Thoracic aorta (tissue), 2 donors: Measurements from ENCODE around the gene NAIF1. TPM values are rescaled to one million over a fixed set of nuclear protein-coding genes. Genes with fewer than 3 reads are reported as not detected.

ENCODE experiments used
- ATAC-seq: fragments of 150-250 bp; one replicate; pipeline ENCODE4 v1.8.0; 2017; ENCODE audit warnings: low read depth; ENCODE audit not compliant: insufficient number of reproducible peaks, low FRiP score
- DNase-seq: peaks from one replicate; pipeline ENCODE4 v3.0.0-alpha.2; 2020; ENCODE audit warnings: low spot score
- H3K27ac ChIP-seq, 2 donors: fragments of 200-600 bp; sonication (generic); 1 replicate in 1 of 2; 2 replicates in 1 of 2; pipeline ENCODE4 v1.5.1; 2016; ENCODE audit warnings: mild to moderate bottlenecking in 2 of 2, moderate library complexity in 2 of 2
- H3K27me3 ChIP-seq: fragments of 200-600 bp; sonication (generic); replicated peaks from 2 replicates; pipeline ENCODE4 v1.6.0; 2016; ENCODE audit warnings: mild to moderate bottlenecking; ENCODE audit not compliant: insufficient read depth
- H3K36me3 ChIP-seq: fragments of 200-600 bp; sonication (generic); one replicate; pipeline ENCODE4 v1.5.1; 2016
- H3K4me1 ChIP-seq, 2 donors: fragments of 200-600 bp; sonication (generic); 1 replicate in 1 of 2; 2 replicates in 1 of 2; pipeline versions ENCODE4 v1.5.1 to v1.6.0; 2016; ENCODE audit warnings: low read depth in 2 of 2, mild to moderate bottlenecking in 1 of 2; ENCODE audit not compliant: control insufficient read depth in 1 of 2
- H3K4me3 ChIP-seq: fragments of 200-600 bp; sonication (generic); 2 replicates; pipeline ENCODE4 v1.5.1; 2016; ENCODE audit warnings: mild to moderate bottlenecking
- H3K9me3 ChIP-seq: fragments of 200-600 bp; sonication (generic); 2 replicates; pipeline ENCODE4 v1.5.1; 2016
- CTCF ChIP-seq: fragments of 200-600 bp; sonication (generic); IDR thresholded peaks from one replicate; pipeline ENCODE4 v1.5.1; 2019; ENCODE audit warnings: antibody characterized with exemption
- total RNA-seq, 2 donors: library from RNA; depleted of rRNA; stranded (reverse); fragments of >200 nt; gene quantifications; one replicate each; pipeline versions ENCODE4 v1.1.0 to v1.2.3, GENCODE V29; 2016

Gene NAIF1, protein sequence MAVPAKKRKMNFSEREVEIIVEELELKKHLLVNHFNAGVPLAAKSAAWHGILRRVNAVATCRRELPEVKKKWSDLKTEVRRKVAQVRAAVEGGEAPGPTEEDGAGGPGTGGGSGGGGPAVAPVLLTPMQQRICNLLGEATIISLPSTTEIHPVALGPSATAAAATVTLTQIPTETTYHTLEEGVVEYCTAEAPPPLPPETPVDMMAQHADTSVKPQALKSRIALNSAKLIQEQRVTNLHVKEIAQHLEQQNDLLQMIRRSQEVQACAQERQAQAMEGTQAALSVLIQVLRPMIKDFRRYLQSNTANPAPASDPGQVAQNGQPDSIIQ
- total RNA-seq: 10 to 100 TPM; 11.8 to 21.0 TPM

GRCh38 chr9:128066713-128067644 lies at the start of gene NAIF1:
NAIF1 (minus strand) TSS chr9:128067320; CDS start chr9:128067101, 219 bp downstream.
- peak; percentile 89 for DNase-seq
- Histone ChIP-seq H3K4me1 (peaks cover 24 to 45% of the 10 kb centered on the region in 2 donors), H3K27me3 (no peaks in the 10 kb centered on the region), H3K27ac (peak within 1 kb of the TSS; percentile 95 to 99), H3K9me3 (no peaks in the 10 kb centered on the region), H3K4me3 (peak within 1 kb of the TSS; percentile 95), H3K36me3 (peaks cover 6% of the 10 kb centered on the region)
- TF ChIP-seq CTCF: no peak
- ATAC-seq: peak; percentile 91

DNA sequence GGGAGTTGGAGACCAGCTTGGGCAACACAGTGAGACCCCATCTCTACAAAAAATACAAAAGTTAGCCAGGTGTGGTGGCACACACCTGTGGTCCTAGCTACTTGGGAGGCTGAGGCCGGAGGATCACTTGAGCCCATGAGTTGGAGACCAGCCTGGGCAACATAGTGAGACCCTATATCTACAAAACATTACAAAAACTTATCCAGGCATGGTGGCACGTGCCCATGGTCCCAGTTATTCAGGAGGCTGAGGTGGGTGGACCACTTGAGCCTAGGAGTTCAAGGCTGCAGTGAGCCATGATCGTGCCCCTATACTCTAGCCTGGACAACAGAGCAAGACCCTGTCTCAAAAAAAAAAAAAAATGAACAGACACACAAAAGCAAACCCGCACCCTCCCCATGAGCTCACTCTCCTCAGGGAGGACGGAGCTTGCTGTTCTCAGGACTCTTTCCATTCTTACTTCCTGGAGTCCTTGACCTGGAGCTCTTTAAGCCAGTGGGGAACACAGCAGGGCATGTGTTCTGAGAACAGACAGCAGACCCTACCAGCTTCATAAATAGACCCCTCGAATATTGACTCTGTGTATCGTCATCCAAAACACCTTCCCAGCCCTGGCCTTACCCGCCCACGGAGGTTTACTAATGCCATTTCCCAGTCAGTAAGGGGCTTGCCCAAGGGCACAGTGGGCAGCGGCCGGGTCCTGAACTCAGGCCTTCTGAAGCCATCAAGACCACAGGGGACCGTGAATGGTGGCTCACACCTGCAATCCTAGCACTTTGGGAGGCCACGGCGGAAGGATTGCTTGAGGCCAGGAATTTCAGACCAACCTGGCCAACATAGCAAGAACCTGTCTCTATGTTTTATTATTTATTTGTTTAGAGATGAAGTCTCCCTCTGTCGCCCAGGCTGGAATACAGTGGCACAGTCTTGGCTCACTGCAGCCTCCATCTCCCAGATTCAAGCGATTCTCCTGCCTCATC lies 49.3 kb upstream of the NAIF1 start:
- DNase-seq (no peak), ATAC-seq (no peak)
- H3K4me1 ChIP-seq: peaks cover 0 to 8% of the 10 kb centered on the region in 2 donors
- TF ChIP-seq CTCF: no peak
- H3K4me3 ChIP-seq: no peak overlapping the region
- H3K27ac ChIP-seq: no peak overlapping the region
- H3K9me3 ChIP-seq: no peaks in the 10 kb centered on the region
- H3K27me3 ChIP-seq: no peaks in the 10 kb centered on the region
- H3K36me3 ChIP-seq: peaks cover 7% of the 10 kb centered on the region

GRCh38 chr9:128115187-128116103 lies 48.3 kb upstream of the NAIF1 start:
- ATAC-seq (no peak), DNase-seq (no peak)
- peaks cover 0 to 8% of the 10 kb centered on the region in 2 donors for H3K4me1 ChIP-seq
- no peak overlapping the region for H3K4me3 ChIP-seq
- no peaks in the 10 kb centered on the region for H3K27me3 ChIP-seq
- H3K36me3 ChIP-seq: peaks cover 7% of the 10 kb centered on the region
- no peak overlapping the region for H3K27ac ChIP-seq
- no peaks in the 10 kb centered on the region for H3K9me3 ChIP-seq
- no peak for TF ChIP-seq CTCF

- Histone ChIP-seq H3K27me3 (no peaks in the 10 kb centered on the region), H3K27ac (no peak overlapping the region), H3K4me1 (peaks cover 0 to 8% of the 10 kb centered on the region in 2 donors), H3K9me3 (no peaks in the 10 kb centered on the region), H3K36me3 (peaks cover 7% of the 10 kb centered on the region), H3K4me3 (no peak overlapping the region)
- no peak for DNase-seq
- TF ChIP-seq CTCF: no peak
- peak; percentile 5 for ATAC-seq
Observed at GRCh38 chr9:128114326-128115186, 47.4 kb upstream of the NAIF1 start.
